KOPT-K1 (cell line): ENCODE measurements around the gene NDFIP1.
"Not testable (repeated sequence)": the region's sequence is repeated elsewhere in the genome, so short reads cannot be mapped to it uniquely, and the experiment has no call there.

Experiments
- H3K27ac ChIP-seq: fragments of 200-600 bp; sonication (generic); 2 replicates; pipeline ENCODE4 v1.5.1; 2016; ENCODE audit warnings: antibody characterized with exemption, mild to moderate bottlenecking, low read depth, low read length; ENCODE audit not compliant: poor library complexity, severe bottlenecking
- H3K36me3 ChIP-seq: fragments of 200-600 bp; sonication (generic); 2 replicates; pipeline ENCODE4 v1.5.1; 2017; ENCODE audit warnings: antibody characterized with exemption, mild to moderate bottlenecking, low read length, moderate library complexity; ENCODE audit not compliant: insufficient read depth
- H3K9me3 ChIP-seq: fragments of 200-600 bp; sonication (generic); 2 replicates; pipeline ENCODE4 v1.5.1; 2017; ENCODE audit warnings: antibody characterized with exemption, low read length, mild to moderate bottlenecking; ENCODE audit not compliant: insufficient read depth, poor library complexity, severe bottlenecking

Gene NDFIP1

DNA sequence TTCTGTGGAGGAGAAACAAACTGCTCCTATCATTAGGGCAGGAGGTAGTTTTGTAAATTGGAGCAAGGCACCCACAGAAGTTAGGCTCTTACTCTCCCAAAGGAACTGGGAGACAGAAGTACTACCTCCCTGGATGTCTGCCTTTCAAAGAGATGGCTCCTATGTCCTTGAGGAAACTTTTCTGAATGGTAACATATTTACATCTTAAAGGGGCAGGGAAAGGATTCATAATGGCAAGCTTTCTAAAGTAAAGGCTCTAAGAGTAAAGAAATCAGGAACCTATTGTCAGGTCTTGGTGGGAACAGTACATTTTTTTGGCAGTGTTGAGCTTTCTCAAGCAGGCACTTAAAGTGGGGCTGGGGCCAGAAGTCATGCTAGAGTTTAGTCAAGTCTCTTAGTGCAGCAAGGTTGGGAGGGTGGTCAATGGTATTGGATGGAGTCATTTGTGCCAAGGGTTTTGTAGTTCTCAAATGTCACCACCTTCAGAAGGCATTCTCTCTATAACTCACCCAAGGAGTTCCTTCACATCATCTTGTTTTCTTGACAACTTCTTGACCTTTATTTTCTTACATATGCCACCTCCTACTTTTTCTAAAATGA lies 26.3 kb upstream of the NDFIP1 start:
- H3K27ac ChIP-seq = no peak overlapping the region
- H3K9me3 ChIP-seq = no peaks in the 10 kb centered on the region
- no peaks in the 10 kb centered on the region for H3K36me3 ChIP-seq

- no peaks in the 10 kb centered on the region for H3K9me3 ChIP-seq
- H3K36me3 ChIP-seq = no peaks in the 10 kb centered on the region
- H3K27ac ChIP-seq = no peak overlapping the region
Observed at GRCh38 chr5:142086229-142086628, 22.4 kb upstream of the NDFIP1 start.

- Histone ChIP-seq H3K9me3 (no peaks in the 10 kb centered on the region), H3K27ac (no peak overlapping the region), H3K36me3 (no peaks in the 10 kb centered on the region)
Observed at GRCh38 chr5:142086679-142087078, 21.9 kb upstream of the NDFIP1 start.

DNA sequence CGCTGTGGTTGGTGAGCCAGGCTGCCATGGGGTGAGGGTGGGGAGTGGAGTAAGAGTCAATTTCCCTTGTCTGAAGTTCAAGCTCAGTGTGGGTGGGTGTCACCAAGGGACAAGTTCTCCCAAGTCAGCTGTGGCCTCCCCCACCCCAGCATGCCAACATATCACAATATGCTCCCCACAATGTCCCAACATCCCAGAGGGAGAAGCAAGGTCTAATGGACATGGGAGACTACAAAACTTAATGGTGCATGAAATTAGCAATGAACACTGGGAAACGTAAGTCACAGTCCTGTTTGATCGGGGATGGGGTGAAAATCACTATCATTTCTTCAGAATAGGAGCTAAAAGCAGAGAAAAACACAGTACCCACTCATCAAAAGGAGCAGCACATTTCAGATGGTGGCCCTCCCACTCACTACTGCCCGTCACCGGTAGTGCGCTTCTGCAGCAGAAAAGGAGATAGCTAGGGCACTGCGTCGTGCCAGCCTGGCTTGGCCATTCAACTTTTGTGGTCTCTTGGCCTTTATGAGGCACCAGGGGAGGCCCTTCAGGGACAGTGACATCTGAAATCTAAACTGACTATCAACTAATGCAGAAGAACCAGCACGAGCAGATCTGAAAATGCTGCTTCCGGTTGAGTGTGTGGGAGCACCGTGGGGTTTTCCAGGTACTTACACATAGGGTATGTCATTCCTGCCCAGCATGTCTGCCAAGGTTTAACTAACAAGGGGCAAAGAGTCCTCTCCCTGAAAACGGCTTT lies 20.5 kb upstream of the NDFIP1 start:
- H3K27ac ChIP-seq = no peak overlapping the region
- no peaks in the 10 kb centered on the region for H3K36me3 ChIP-seq
- no peaks in the 10 kb centered on the region for H3K9me3 ChIP-seq

- not testable (repeated sequence) for H3K36me3 ChIP-seq, H3K27ac ChIP-seq, H3K9me3 ChIP-seq
Observed at GRCh38 chr5:142088855-142089479, 19.6 kb upstream of the NDFIP1 start.

DNA sequence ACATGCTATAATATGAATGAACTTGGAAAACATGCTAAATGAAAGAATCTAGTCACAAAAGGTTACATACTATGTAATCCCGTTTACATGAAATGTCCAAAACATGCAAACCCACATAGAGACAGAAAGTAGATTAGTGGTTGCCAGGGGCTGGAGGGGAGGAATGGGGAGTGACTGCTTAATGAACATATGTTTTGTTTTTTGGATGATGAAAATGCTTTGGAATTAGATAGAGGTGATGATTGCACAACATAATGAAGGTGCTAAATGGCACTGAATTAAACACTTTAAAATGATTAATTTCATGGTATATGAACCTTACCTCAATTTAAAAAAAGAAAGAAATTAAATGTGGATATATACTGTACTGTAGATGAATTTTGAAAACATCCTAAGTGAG lies 17.6 kb upstream of the NDFIP1 start:
- H3K36me3 ChIP-seq = no peaks in the 10 kb centered on the region
- no peak overlapping the region for H3K27ac ChIP-seq
- no peaks in the 10 kb centered on the region for H3K9me3 ChIP-seq

DNA sequence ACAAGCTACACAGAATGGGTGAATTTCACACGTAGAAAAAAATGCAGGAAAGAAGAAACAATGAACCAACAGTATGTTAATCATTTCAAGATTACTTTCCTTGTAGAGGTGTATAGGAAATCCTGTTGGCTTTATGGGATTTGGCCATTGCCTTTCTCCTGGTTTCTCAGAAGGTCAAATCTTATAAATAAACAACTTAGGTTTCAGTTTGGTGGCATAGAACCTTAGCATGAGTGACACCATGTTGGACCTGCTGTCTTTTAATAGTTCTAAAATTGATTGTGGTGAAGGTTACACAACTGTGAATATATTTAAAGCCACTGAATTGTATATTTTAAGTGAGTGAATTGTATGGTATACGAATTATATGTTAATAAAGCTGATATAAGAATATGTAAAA lies 16.7 kb upstream of the NDFIP1 start:
- Histone ChIP-seq H3K27ac (no peak overlapping the region), H3K9me3 (no peaks in the 10 kb centered on the region), H3K36me3 (no peaks in the 10 kb centered on the region)

- Histone ChIP-seq H3K36me3 (no peaks in the 10 kb centered on the region), H3K9me3 (no peaks in the 10 kb centered on the region), H3K27ac (peak overlapping the region; percentile 56)
Observed at GRCh38 chr5:142095035-142095434, 13.5 kb upstream of the NDFIP1 start.

- no peaks in the 10 kb centered on the region for H3K36me3 ChIP-seq
- peak overlapping the region; percentile 56 for H3K27ac ChIP-seq
- no peaks in the 10 kb centered on the region for H3K9me3 ChIP-seq
Observed at GRCh38 chr5:142095651-142096330, 12.8 kb upstream of the NDFIP1 start.

DNA sequence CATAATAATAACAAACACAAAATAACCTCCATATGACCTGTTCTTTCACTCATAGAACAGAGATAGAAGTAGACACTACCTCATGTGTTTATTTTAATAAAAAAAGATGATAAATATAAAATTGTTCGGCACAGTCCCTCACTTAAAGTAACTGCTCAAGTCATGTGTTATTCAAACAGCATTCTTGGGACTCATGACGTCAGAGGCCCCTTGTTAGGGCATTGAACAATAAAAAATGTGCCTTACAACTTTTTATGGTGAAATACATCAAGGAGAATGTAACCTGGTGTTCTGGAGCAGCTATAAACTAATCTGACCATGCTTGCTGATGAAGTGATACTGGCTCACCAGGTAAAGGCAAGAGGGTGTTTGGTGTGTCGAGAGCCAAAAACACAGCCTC lies 12.2 kb upstream of the NDFIP1 start:
- no peaks in the 10 kb centered on the region for H3K9me3 ChIP-seq
- H3K27ac ChIP-seq = no peak overlapping the region
- no peaks in the 10 kb centered on the region for H3K36me3 ChIP-seq

DNA sequence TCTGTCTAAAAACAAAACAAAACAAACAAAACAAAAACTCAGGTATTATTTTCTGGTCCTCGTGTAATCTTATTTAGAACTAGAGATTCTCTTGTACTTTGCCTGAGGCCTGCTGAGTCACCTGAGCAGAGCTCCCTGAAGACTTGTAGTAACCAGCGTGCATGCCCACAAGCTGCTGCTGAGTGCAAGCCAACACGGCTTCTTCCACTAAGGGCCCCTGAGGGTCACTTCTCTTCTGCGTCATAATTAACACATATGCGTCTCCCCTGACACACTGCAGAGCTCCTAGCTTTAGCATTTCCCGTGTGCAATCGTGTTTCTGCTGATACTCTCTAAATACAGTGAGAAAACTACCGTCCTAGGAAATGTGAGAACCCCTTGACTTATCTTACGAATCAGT lies 10.9 kb upstream of the NDFIP1 start:
- Histone ChIP-seq H3K36me3 (no peaks in the 10 kb centered on the region), H3K27ac (no peak overlapping the region), H3K9me3 (no peaks in the 10 kb centered on the region)

DNA sequence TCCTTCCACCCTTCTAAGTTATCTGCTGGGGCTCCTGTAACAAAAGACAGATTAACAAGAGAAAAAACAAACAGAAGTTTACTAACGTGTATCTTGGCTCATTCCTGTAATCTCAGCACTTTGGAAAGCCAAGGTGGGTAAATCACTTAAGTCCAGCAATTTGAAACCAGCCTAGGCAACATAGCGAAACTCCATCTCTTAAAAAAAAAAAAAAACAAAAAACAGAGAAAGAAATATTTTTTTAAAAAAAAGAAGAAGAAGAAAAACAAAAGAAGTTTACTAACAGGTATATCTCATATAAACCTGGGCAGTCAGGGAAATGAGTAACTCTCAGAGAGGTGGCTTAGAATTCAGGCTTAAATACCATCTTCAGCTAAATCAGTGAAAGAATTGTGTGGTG lies 10.3 kb upstream of the NDFIP1 start:
- H3K27ac ChIP-seq = no peak overlapping the region
- no peaks in the 10 kb centered on the region for H3K36me3 ChIP-seq
- H3K9me3 ChIP-seq = no peaks in the 10 kb centered on the region

- Histone ChIP-seq H3K36me3 (no peaks in the 10 kb centered on the region), H3K9me3 (no peaks in the 10 kb centered on the region), H3K27ac (no peak overlapping the region)
Observed at GRCh38 chr5:142098931-142099330, 9.6 kb upstream of the NDFIP1 start.

- H3K9me3 ChIP-seq = no peaks in the 10 kb centered on the region
- no peak overlapping the region for H3K27ac ChIP-seq
- H3K36me3 ChIP-seq = no peaks in the 10 kb centered on the region
Observed at GRCh38 chr5:142100307-142100706, 8.3 kb upstream of the NDFIP1 start.

- Histone ChIP-seq H3K27ac (no peak overlapping the region), H3K9me3 (no peaks in the 10 kb centered on the region), H3K36me3 (no peaks in the 10 kb centered on the region)
Observed at GRCh38 chr5:142102980-142103740, 5.4 kb upstream of the NDFIP1 start.
